HL-60 (cell line): ENCODE measurements around the gene KAZN.

Experiments used
- DNase-seq, 2 experiments: peaks; one replicate each; pipeline ENCODE4 v3.0.0-alpha.2; 2010 to 2020; ENCODE audit warnings: low read depth in 1 of 2, low spot score in 1 of 2
- H3K27ac ChIP-seq: fragments of 250-450 bp; sonication (Bioruptor Pico); replicated peaks from 2 replicates; pipeline ENCODE4 v1.5.1; 2020; ENCODE audit warnings: mild to moderate bottlenecking, moderate library complexity
- H3K27me3 ChIP-seq: fragments of 250-450 bp; sonication (Bioruptor Pico); 2 replicates; pipeline ENCODE4 v1.5.1; 2021; ENCODE audit warnings: mild to moderate bottlenecking, moderate library complexity; ENCODE audit not compliant: insufficient read depth, poor library complexity, severe bottlenecking
- H3K4me3 ChIP-seq: replicated peaks from 2 replicates; pipeline ENCODE4 v1.5.1; 2011; ENCODE audit warnings: mild to moderate bottlenecking, control low read depth, low read length; ENCODE audit not compliant: insufficient read depth
- CTCF ChIP-seq: IDR thresholded peaks from one replicate; pipeline ENCODE4 v1.5.1; 2011; ENCODE audit warnings: low read length, control low read depth, inconsistent platforms; ENCODE audit not compliant: insufficient read depth
- GABPA ChIP-seq: IDR thresholded peaks from 2 replicates; pipeline ENCODE4 v1.6.1; 2012; ENCODE audit warnings: low read depth
- POLR2AphosphoS5 ChIP-seq: IDR thresholded peaks from 2 replicates; pipeline ENCODE4 v1.6.1; 2012; ENCODE audit warnings: low read depth
- SPI1 ChIP-seq: IDR thresholded peaks from 2 replicates; pipeline ENCODE4 v1.6.1; 2012; ENCODE audit warnings: low read depth, mild to moderate bottlenecking, borderline replicate concordance
- TF ChIP-seq, protein P1 (sequence below): IDR thresholded peaks from 2 replicates; pipeline ENCODE4 v1.6.1; 2012; ENCODE audit warnings: low read depth; ENCODE audit not compliant: insufficient replicate concordance

KAZN gene

GRCh38 chr1:14613926-14614325 is 15.4 kb downstream of the KAZN start:
- no peak overlapping the region for H3K4me3 ChIP-seq
- H3K27ac ChIP-seq, result no peak overlapping the region
- no peak for DNase-seq
- no peaks in the 10 kb centered on the region for H3K27me3 ChIP-seq
- TF ChIP-seq, protein P1, sequence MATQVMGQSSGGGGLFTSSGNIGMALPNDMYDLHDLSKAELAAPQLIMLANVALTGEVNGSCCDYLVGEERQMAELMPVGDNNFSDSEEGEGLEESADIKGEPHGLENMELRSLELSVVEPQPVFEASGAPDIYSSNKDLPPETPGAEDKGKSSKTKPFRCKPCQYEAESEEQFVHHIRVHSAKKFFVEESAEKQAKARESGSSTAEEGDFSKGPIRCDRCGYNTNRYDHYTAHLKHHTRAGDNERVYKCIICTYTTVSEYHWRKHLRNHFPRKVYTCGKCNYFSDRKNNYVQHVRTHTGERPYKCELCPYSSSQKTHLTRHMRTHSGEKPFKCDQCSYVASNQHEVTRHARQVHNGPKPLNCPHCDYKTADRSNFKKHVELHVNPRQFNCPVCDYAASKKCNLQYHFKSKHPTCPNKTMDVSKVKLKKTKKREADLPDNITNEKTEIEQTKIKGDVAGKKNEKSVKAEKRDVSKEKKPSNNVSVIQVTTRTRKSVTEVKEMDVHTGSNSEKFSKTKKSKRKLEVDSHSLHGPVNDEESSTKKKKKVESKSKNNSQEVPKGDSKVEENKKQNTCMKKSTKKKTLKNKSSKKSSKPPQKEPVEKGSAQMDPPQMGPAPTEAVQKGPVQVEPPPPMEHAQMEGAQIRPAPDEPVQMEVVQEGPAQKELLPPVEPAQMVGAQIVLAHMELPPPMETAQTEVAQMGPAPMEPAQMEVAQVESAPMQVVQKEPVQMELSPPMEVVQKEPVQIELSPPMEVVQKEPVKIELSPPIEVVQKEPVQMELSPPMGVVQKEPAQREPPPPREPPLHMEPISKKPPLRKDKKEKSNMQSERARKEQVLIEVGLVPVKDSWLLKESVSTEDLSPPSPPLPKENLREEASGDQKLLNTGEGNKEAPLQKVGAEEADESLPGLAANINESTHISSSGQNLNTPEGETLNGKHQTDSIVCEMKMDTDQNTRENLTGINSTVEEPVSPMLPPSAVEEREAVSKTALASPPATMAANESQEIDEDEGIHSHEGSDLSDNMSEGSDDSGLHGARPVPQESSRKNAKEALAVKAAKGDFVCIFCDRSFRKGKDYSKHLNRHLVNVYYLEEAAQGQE, result no peak
- TF ChIP-seq POLR2AphosphoS5 (no peak), SPI1 (no peak), GABPA (no peak), CTCF (no peak)

GRCh38 chr1:14614341-14614740 is 15.9 kb downstream of the KAZN start:
- no peak for DNase-seq
- no peak overlapping the region for H3K27ac ChIP-seq
- no peaks in the 10 kb centered on the region for H3K27me3 ChIP-seq
- no peak overlapping the region for H3K4me3 ChIP-seq
- TF ChIP-seq, protein P1, result no peak
- no peak for TF ChIP-seq POLR2AphosphoS5
- no peak for TF ChIP-seq GABPA
- TF ChIP-seq CTCF, result no peak
- TF ChIP-seq SPI1, result no peak

DNA sequence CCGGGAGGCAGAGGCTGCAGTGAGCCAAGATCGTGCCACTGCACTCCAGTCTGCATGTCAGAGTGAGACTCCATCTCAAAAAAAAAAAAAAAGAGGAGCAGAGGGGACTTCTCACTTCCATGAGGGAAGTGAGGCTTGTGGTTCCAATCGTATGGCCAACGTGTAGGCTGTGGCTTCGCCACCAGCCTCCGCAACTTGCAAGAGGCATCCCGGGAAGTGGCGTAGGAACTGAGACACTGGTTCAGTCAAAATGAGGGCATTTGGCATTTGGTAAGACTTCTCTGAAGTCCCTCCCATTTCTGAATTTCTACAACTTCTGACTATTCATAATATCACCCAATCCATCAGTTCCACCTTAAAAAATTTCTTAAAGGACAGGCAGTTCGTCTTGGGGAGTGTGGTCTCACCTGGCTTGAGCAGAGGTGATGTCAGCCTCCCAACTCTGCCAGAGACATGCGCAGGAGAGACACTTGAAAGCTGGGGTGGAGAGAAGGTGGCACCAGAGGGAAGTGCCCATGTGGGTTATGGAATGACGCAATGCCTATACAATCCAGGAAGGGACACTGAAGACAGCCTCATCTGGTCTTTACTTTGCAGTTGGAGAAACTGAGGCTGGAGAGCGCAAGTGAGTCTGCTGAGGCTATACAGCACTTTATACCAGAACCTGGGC is 17.2 kb downstream of the KAZN start:
- Histone ChIP-seq H3K27ac (no peak overlapping the region), H3K4me3 (no peak overlapping the region), H3K27me3 (no peaks in the 10 kb centered on the region)
- no peak for TF ChIP-seq POLR2AphosphoS5
- TF ChIP-seq CTCF, result no peak
- TF ChIP-seq GABPA, result no peak
- TF ChIP-seq SPI1, result no peak
- DNase-seq, result no peak
